MM.1S (cell line): Measurements from ENCODE around the gene SIK1.
"Not testable (repeated sequence)": the region's sequence is repeated elsewhere in the genome, so short reads cannot be mapped to it uniquely, and the experiment has no call there.

Experiments used
- EZH2 ChIP-seq: fragments of 300-600 bp; sonication (generic); optimal IDR thresholded peaks from 2 replicates; pipeline ENCODE3; 2017; ENCODE audit warnings: low read depth, mild to moderate bottlenecking, antibody characterized with exemption, low read length, mixed read lengths
- EZH2phosphoT487 ChIP-seq: fragments of 300-600 bp; sonication (generic); IDR thresholded peaks from 2 replicates; pipeline ENCODE4 v1.6.1; 2018; ENCODE audit warnings: antibody characterized with exemption, low read length
- TF ChIP-seq, protein P1 (sequence below): fragments of 300-600 bp; sonication (generic); IDR thresholded peaks from 2 replicates; pipeline ENCODE4 v1.5.1; 2016; ENCODE audit warnings: antibody characterized with exemption, low read length, mixed read lengths

DNA sequence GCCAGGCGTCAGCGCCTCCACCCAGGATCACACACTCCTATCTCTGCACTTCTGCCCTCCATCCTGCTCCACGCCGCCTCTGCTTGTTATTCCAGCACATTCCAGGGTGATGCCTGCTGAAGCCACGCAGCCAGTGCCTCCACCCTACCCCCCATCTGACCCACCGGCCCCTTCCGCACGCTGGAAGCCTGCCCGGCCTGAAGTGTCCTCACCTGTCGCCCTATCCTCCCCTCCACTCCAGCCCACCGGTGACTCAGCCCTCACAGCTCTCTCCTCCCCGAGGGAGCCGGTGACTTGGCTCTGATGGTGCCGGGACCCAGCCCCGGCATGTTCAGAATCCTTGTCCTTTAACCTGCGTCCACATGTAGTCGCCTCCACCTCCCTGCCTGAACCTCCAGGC lies 24.9 kb upstream of the SIK1 start:
- TF ChIP-seq, protein P1, sequence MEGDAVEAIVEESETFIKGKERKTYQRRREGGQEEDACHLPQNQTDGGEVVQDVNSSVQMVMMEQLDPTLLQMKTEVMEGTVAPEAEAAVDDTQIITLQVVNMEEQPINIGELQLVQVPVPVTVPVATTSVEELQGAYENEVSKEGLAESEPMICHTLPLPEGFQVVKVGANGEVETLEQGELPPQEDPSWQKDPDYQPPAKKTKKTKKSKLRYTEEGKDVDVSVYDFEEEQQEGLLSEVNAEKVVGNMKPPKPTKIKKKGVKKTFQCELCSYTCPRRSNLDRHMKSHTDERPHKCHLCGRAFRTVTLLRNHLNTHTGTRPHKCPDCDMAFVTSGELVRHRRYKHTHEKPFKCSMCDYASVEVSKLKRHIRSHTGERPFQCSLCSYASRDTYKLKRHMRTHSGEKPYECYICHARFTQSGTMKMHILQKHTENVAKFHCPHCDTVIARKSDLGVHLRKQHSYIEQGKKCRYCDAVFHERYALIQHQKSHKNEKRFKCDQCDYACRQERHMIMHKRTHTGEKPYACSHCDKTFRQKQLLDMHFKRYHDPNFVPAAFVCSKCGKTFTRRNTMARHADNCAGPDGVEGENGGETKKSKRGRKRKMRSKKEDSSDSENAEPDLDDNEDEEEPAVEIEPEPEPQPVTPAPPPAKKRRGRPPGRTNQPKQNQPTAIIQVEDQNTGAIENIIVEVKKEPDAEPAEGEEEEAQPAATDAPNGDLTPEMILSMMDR = not testable (repeated sequence)
- TF ChIP-seq EZH2, EZH2phosphoT487: not testable (repeated sequence)
